IMR-90 (cell line): ENCODE results near the gene FMN1. TPM values are rescaled to one million over a fixed set of nuclear protein-coding genes. Genes with fewer than 3 reads are reported as not detected.
A peak's percentile ranks its signal among the peaks of the same experiment; 100 is the strongest.

Source experiments
- ATAC-seq: fragments of 200-7000 bp; cut with Tn5 transposase; 2 replicates; pipeline ENCODE4 v1.9.1; 2020; ENCODE audit warnings: low read depth, mild to moderate bottlenecking, moderate library complexity
- BruUV-seq: library from RNA; stranded (reverse); fragments of 400-500 nt; replicated peaks from 2 replicates; lab custom pipeline; 2021; lab: Mats Ljungman, UMichigan
- CTCF ChIA-PET: fragments of 300-600 bp; formaldehyde crosslinking; extraction: SDS; loops from one replicate; lab custom pipeline; 2021; ENCODE audit warnings: antibody characterized with exemption; lab: Yijun Ruan, JAX
- POLR2A ChIA-PET: fragments of 300-600 bp; sonication (Branson Sonifier 250); formaldehyde crosslinking; loops from one replicate; lab custom pipeline; 2022; ENCODE audit warnings: antibody characterized with exemption; ENCODE audit not compliant: unreplicated experiment; lab: Charles Lee
- DNase-seq: peaks from one replicate; pipeline ENCODE4 v3.0.0; 2013
- H2AFZ ChIP-seq: replicated peaks from 2 replicates; pipeline ENCODE3; 2013; ENCODE audit warnings: low read length, mild to moderate bottlenecking; ENCODE audit not compliant: poor library complexity
- H2AK5ac ChIP-seq: 2 replicates; pipeline ENCODE4 v1.6.1; 2013; ENCODE audit warnings: low read depth, low read length, inconsistent platforms
- H2AK9ac ChIP-seq: replicated peaks from 2 replicates; pipeline ENCODE3; 2013; ENCODE audit warnings: mild to moderate bottlenecking, low read depth, low read length, moderate library complexity; ENCODE audit not compliant: poor library complexity
- H2BK120ac ChIP-seq: 2 replicates; pipeline ENCODE4 v1.6.1; 2013; ENCODE audit warnings: low read depth, low read length, inconsistent platforms
- H2BK15ac ChIP-seq: 3 replicates; pipeline ENCODE4 v1.6.1; 2013; ENCODE audit warnings: low read depth, low read length, inconsistent platforms
- H2BK20ac ChIP-seq: 2 replicates; pipeline ENCODE4 v1.6.1; 2013; ENCODE audit warnings: low read depth, mild to moderate bottlenecking, inconsistent platforms, low read length, moderate library complexity
- H2BK5ac ChIP-seq: 2 replicates; pipeline ENCODE4 v1.6.1; 2013; ENCODE audit warnings: mild to moderate bottlenecking, low read depth, low read length, inconsistent platforms; ENCODE audit not compliant: poor library complexity, severe bottlenecking
- H3K14ac ChIP-seq: replicated peaks from 2 replicates; pipeline ENCODE4 v1.6.1; 2013; ENCODE audit warnings: low read depth, low read length, inconsistent platforms
- H3K18ac ChIP-seq: 2 replicates; pipeline ENCODE4 v1.6.1; 2013; ENCODE audit warnings: low read depth, low read length, control low read depth
- H3K23ac ChIP-seq: 2 replicates; pipeline ENCODE4 v1.6.1; 2013; ENCODE audit warnings: low read depth, low read length, inconsistent platforms
- H3K27ac ChIP-seq: 2 replicates; pipeline ENCODE4 v1.5.1; 2013; ENCODE audit warnings: mild to moderate bottlenecking, control low read depth, low read length; ENCODE audit not compliant: insufficient read depth
- H3K27me3 ChIP-seq: 2 replicates; pipeline ENCODE4 v1.6.1; 2013; ENCODE audit warnings: low read length; ENCODE audit not compliant: control insufficient read depth, insufficient read depth
- H3K36me3 ChIP-seq: 2 replicates; pipeline ENCODE4 v1.6.1; 2013; ENCODE audit warnings: low read length, mixed read lengths; ENCODE audit not compliant: control insufficient read depth, insufficient read depth
- H3K4ac ChIP-seq: 2 replicates; pipeline ENCODE4 v1.6.1; 2013; ENCODE audit warnings: low read depth, low read length, inconsistent platforms
- H3K4me1 ChIP-seq: 2 replicates; pipeline ENCODE4 v1.6.1; 2013; ENCODE audit warnings: low read length, mixed read lengths; ENCODE audit not compliant: control insufficient read depth, insufficient read depth
- H3K4me2 ChIP-seq: 2 replicates; pipeline ENCODE4 v1.6.1; 2013; ENCODE audit warnings: low read depth, mild to moderate bottlenecking, control low read depth, low read length, moderate library complexity
- H3K4me3 ChIP-seq: 2 replicates; pipeline ENCODE4 v1.5.1; 2013; ENCODE audit warnings: low read depth, mild to moderate bottlenecking, control low read depth, low read length, moderate library complexity; ENCODE audit not compliant: insufficient read depth
- H3K56ac ChIP-seq: 2 replicates; pipeline ENCODE4 v1.6.1; 2013; ENCODE audit warnings: low read length, inconsistent platforms; ENCODE audit not compliant: insufficient read depth; ENCODE audit errors: extremely low read depth
- H3K79me1 ChIP-seq, 2 experiments: 2 replicates each; pipeline ENCODE4 v1.6.1; 2013; ENCODE audit warnings: low read length in 2 of 2, inconsistent platforms in 1 of 2, low read depth in 1 of 2
- H3K9ac ChIP-seq: 2 replicates; pipeline ENCODE4 v1.6.1; 2013; ENCODE audit warnings: low read depth, low read length, control low read depth
- H3K9me1 ChIP-seq: 2 replicates; pipeline ENCODE4 v1.6.1; 2013; ENCODE audit warnings: low read length, inconsistent platforms; ENCODE audit not compliant: insufficient read depth
- H3K9me3 ChIP-seq: 2 replicates; pipeline ENCODE4 v1.6.1; 2013; ENCODE audit warnings: low read length; ENCODE audit not compliant: control insufficient read depth, insufficient read depth
- H4K20me1 ChIP-seq: 2 replicates; pipeline ENCODE4 v1.6.1; 2013; ENCODE audit warnings: low read length, inconsistent platforms; ENCODE audit not compliant: insufficient read depth
- H4K5ac ChIP-seq: 2 replicates; pipeline ENCODE4 v1.6.1; 2013; ENCODE audit warnings: mild to moderate bottlenecking, low read depth, low read length, control low read depth
- H4K8ac ChIP-seq, 2 experiments: 2 replicates each; pipeline ENCODE4 v1.6.1; 2013; ENCODE audit warnings: low read depth in 2 of 2, low read length in 2 of 2, control low read depth in 1 of 2, inconsistent platforms in 1 of 2
- H4K91ac ChIP-seq: 2 replicates; pipeline ENCODE4 v1.6.1; 2013; ENCODE audit warnings: low read depth, low read length, inconsistent platforms; ENCODE audit not compliant: insufficient read depth
- CEBPB ChIP-seq: IDR thresholded peaks from 2 replicates; pipeline ENCODE4 v1.6.1; 2012; ENCODE audit warnings: low read depth, low read length, improper control_type of control experiment
- CHD1 ChIP-seq: IDR thresholded peaks from 2 replicates; pipeline ENCODE4 v1.6.1; 2012; ENCODE audit warnings: low read depth, low read length, improper control_type of control experiment
- FOS ChIP-seq: fragments of 150-350 bp; IDR thresholded peaks from 2 replicates; pipeline ENCODE4 v1.6.1; 2016; ENCODE audit warnings: low read depth, low read length
- MAFK ChIP-seq: IDR thresholded peaks from 2 replicates; pipeline ENCODE4 v1.6.1; 2012; ENCODE audit warnings: low read depth, low read length, improper control_type of control experiment
- MAZ ChIP-seq: IDR thresholded peaks from 2 replicates; pipeline ENCODE4 v1.6.1; 2012; ENCODE audit warnings: low read depth, mild to moderate bottlenecking, low read length, improper control_type of control experiment, moderate library complexity, borderline replicate concordance
- MXI1 ChIP-seq: IDR thresholded peaks from 2 replicates; pipeline ENCODE4 v1.6.1; 2012; ENCODE audit warnings: low read depth, mild to moderate bottlenecking, low read length, moderate library complexity, borderline replicate concordance
- POLR2A ChIP-seq: IDR thresholded peaks from 2 replicates; pipeline ENCODE4 v1.6.1; 2012; ENCODE audit warnings: mild to moderate bottlenecking, low read depth, low read length
- RAD21 ChIP-seq: IDR thresholded peaks from 2 replicates; pipeline ENCODE4 v1.6.1; 2012; ENCODE audit warnings: low read length, improper control_type of control experiment
- RFX5 ChIP-seq: IDR thresholded peaks from 2 replicates; pipeline ENCODE4 v1.8.0; 2012; ENCODE audit warnings: low read depth, mild to moderate bottlenecking, low read length, moderate library complexity
- SMC3 ChIP-seq: fragments of 150-350 bp; IDR thresholded peaks from 2 replicates; pipeline ENCODE4 v1.6.1; 2016; ENCODE audit warnings: low read depth, mild to moderate bottlenecking, antibody characterized with exemption, low read length, moderate library complexity
- WGBS, 2 experiments: methylation state at CpG; one replicate each; pipeline versions ENCODE4 v1.1.5 to v1.1.7; 2013; ENCODE audit warnings: missing lambda C conversion rate in 2 of 2; ENCODE audit not compliant: insufficient read length in 1 of 2; ENCODE audit errors: extremely low coverage in 2 of 2; 5-methylcytosine and 5-hydroxymethylcytosine counted together
- dilution Hi-C: fragments of 300-500 bp; cut with HindIII; formaldehyde crosslinking; loops from one replicate; pipeline ENCODE4 v1.14.3; 2018; ENCODE audit warnings: low sequenced_read_pairs; ENCODE audit not compliant: unreplicated experiment
- in situ Hi-C: fragments of 300-500 bp; cut with MboI; formaldehyde crosslinking; loops from 3 replicates; pipeline ENCODE4 v1.14.3; 2019; ENCODE audit warnings: low sequenced_read_pairs, inconsistent platforms, mixed read lengths
- intact Hi-C: fragments of 100-400 bp; cut with micrococcal nuclease; formaldehyde crosslinking; loops from 2 replicates; pipeline ENCODE4 v1.10.0; 2022
- polyA plus RNA-seq, 3 experiments: library from polyadenylated mRNA; depleted of rRNA; stranded (reverse); fragments of >200 nt; gene quantifications; 2 replicates each; pipeline ENCODE4 v1.2.3, GENCODE V29; 2012; ENCODE audit warnings: low replicate concordance in 1 of 3
- total RNA-seq: library from RNA; depleted of rRNA; stranded (reverse); fragments of >200 nt; gene quantifications from 2 replicates; pipeline ENCODE4 v1.2.3, GENCODE V29; 2012
- TF ChIP-seq, protein P1 (sequence below): fragments of 150-350 bp; IDR thresholded peaks from 2 replicates; pipeline ENCODE4 v1.6.1; 2017; ENCODE audit warnings: mild to moderate bottlenecking, antibody characterized with exemption, low read length, low read depth
- TF ChIP-seq, protein P2 (sequence below): fragments of 150-350 bp; IDR thresholded peaks from 2 replicates; pipeline ENCODE4 v1.6.1; 2016; ENCODE audit warnings: low read depth, mild to moderate bottlenecking, low read length, moderate library complexity, borderline replicate concordance
- TF ChIP-seq, protein P3 (sequence below): conservative IDR thresholded peaks from 2 replicates; pipeline ENCODE4 v1.5.1; 2012; ENCODE audit warnings: mild to moderate bottlenecking, low read depth, low read length, improper control_type of control experiment

The FMN1 gene
- total and polyA plus RNA-seq, 2 of the 4 experiments (the other 2 are of a cell fraction), result 7.3 to 17.6 TPM

DNA sequence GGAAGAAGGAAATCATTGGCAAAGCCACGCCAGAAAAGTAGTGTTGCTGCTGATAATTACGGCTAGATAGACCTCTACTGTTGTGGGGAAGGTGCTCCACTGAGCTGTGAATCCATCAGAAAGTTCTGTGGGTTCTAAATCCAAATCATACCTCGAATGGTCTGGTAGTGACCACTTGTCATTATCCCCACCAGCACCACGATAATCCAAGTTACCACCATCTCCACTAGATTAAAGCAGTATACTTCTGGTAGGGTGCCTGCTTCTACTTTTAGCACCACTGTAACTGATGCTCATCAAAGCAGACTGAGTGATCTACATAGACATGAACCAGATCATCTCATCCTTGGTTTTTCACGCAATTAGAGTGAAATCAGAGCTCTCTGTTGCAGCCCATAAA, 185.5 kb downstream of the FMN1 start:
- Histone ChIP-seq H3K36me3 (no peaks in the 10 kb centered on the region), H3K56ac (no peak overlapping the region), H2AK9ac (no peak overlapping the region), H3K14ac (peak overlapping the region; percentile 56), H3K9ac (no peak overlapping the region), H2BK15ac (peak overlapping the region; percentile 38; the same call in 1 of the 3 replicates), H3K79me1 (peaks cover 5 to 45% of the 10 kb centered on the region in 2 experiments; a peak in 3 of 4 replicates), H4K5ac (peak overlapping the region; percentile 19; the same call in 1 of the 2 replicates), H2AFZ (no peak overlapping the region), H2AK5ac (peak overlapping the region; percentile 32; the same call in 1 of the 2 replicates), H3K9me3 (no peaks in the 10 kb centered on the region), H2BK120ac (0 out of 2 replicates have a peak overlapping the region, but pooled peaks have one; percentile 17), H4K8ac (peak overlapping the region in 1 of 2 experiments; percentile 62; a peak in 2 of 4 replicates), H3K27ac (no peak overlapping the region), H3K4ac (peak overlapping the region; percentile 37; the same call in 1 of the 2 replicates), H3K23ac (peak overlapping the region; percentile 23; the same call in 1 of the 2 replicates), H3K9me1 (peaks cover 6% of the 10 kb centered on the region; the same call in 1 of the 2 replicates), H3K18ac (peak overlapping the region; percentile 85; the same call in 1 of the 2 replicates), H3K4me3 (no peak overlapping the region), H3K4me2 (no peak overlapping the region), H2BK5ac (peak overlapping the region; percentile 50), H4K91ac (peak overlapping the region; percentile 31; the same call in 1 of the 2 replicates), H4K20me1 (peaks cover 24% of the 10 kb centered on the region; the same call in 1 of the 2 replicates), H2BK20ac (peak overlapping the region; percentile 60; the same call in 1 of the 2 replicates), H3K27me3 (no peaks in the 10 kb centered on the region), H3K4me1 (peaks cover 8% of the 10 kb centered on the region)
- ChIA-PET CTCF (no interaction called here), POLR2A (no interaction called here)
- no peak for TF ChIP-seq MXI1
- TF ChIP-seq SMC3, result no peak
- no peak for TF ChIP-seq MAFK
- TF ChIP-seq FOS, result no peak
- TF ChIP-seq CHD1, result no peak
- TF ChIP-seq, protein P1, sequence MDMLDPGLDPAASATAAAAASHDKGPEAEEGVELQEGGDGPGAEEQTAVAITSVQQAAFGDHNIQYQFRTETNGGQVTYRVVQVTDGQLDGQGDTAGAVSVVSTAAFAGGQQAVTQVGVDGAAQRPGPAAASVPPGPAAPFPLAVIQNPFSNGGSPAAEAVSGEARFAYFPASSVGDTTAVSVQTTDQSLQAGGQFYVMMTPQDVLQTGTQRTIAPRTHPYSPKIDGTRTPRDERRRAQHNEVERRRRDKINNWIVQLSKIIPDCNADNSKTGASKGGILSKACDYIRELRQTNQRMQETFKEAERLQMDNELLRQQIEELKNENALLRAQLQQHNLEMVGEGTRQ, result no peak
- TF ChIP-seq POLR2A, result no peak
- no peak for TF ChIP-seq RAD21
- TF ChIP-seq, protein P2, sequence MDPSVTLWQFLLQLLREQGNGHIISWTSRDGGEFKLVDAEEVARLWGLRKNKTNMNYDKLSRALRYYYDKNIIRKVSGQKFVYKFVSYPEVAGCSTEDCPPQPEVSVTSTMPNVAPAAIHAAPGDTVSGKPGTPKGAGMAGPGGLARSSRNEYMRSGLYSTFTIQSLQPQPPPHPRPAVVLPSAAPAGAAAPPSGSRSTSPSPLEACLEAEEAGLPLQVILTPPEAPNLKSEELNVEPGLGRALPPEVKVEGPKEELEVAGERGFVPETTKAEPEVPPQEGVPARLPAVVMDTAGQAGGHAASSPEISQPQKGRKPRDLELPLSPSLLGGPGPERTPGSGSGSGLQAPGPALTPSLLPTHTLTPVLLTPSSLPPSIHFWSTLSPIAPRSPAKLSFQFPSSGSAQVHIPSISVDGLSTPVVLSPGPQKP, result no peak
- TF ChIP-seq, protein P3, sequence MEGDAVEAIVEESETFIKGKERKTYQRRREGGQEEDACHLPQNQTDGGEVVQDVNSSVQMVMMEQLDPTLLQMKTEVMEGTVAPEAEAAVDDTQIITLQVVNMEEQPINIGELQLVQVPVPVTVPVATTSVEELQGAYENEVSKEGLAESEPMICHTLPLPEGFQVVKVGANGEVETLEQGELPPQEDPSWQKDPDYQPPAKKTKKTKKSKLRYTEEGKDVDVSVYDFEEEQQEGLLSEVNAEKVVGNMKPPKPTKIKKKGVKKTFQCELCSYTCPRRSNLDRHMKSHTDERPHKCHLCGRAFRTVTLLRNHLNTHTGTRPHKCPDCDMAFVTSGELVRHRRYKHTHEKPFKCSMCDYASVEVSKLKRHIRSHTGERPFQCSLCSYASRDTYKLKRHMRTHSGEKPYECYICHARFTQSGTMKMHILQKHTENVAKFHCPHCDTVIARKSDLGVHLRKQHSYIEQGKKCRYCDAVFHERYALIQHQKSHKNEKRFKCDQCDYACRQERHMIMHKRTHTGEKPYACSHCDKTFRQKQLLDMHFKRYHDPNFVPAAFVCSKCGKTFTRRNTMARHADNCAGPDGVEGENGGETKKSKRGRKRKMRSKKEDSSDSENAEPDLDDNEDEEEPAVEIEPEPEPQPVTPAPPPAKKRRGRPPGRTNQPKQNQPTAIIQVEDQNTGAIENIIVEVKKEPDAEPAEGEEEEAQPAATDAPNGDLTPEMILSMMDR, result no peak
- TF ChIP-seq MAZ, result no peak
- no peak for TF ChIP-seq CEBPB
- no peak for TF ChIP-seq RFX5
- DNase-seq (no peak), ATAC-seq (no peak)
- no TSS peak for BruUV-seq
- dilution Hi-C loops, result no loop called here
- 83% methylated on average over 4 of the region's 5 CpGs; no CpG with 5 or more reads in 1 of the 2 experiments for WGBS, 2 experiments
- intact Hi-C loops, result no loop called here
- in situ Hi-C loops, result no loop called here
